GM12865 (cell line): Measurements from ENCODE around the gene CXCL16.
"Not testable (repeated sequence)": the region's sequence is repeated elsewhere in the genome, so short reads cannot be mapped to it uniquely, and the experiment has no call there.

Experiments used
- DNase-seq: peaks from one replicate; pipeline ENCODE4 v3.0.0; 2010; ENCODE audit warnings: low read depth
- H3K4me3 ChIP-seq: 2 replicates; pipeline ENCODE4 v1.5.1; 2011; ENCODE audit warnings: mild to moderate bottlenecking, low read depth, low read length, control low read depth
- CTCF ChIP-seq: IDR thresholded peaks from 2 replicates; pipeline ENCODE4 v1.5.1; 2011; ENCODE audit warnings: low read length, control low read depth, low read depth, inconsistent platforms; ENCODE audit not compliant: insufficient read depth; ENCODE audit errors: missing control alignments

The CXCL16 gene

GRCh38 chr17:4701116-4701515, 38.6 kb downstream of the CXCL16 start:
- no peak for DNase-seq
- no peak overlapping the region for H3K4me3 ChIP-seq
- TF ChIP-seq CTCF: no peak

- not testable (repeated sequence) for H3K4me3 ChIP-seq, DNase-seq
These were observed 40.2 kb downstream of the CXCL16 start for GRCh38 chr17:4699401-4700056.

GRCh38 chr17:4696437-4696805, 43.3 kb downstream of the CXCL16 start:
- H3K4me3 ChIP-seq: peak overlapping the region; percentile 43
- TF ChIP-seq CTCF: no peak
- peak; percentile 70 for DNase-seq

- H3K4me3 ChIP-seq: no peak overlapping the region
- TF ChIP-seq CTCF: no peak
- no peak for DNase-seq
These were observed 46.3 kb downstream of the CXCL16 start for GRCh38 chr17:4693416-4693815.

GRCh38 chr17:4691686-4692085, 48.0 kb downstream of the CXCL16 start:
- no peak overlapping the region for H3K4me3 ChIP-seq
- TF ChIP-seq CTCF: no peak
- no peak for DNase-seq

GRCh38 chr17:4690745-4691144, 49.0 kb downstream of the CXCL16 start:
- H3K4me3 ChIP-seq: no peak overlapping the region
- no peak for DNase-seq
- no peak for TF ChIP-seq CTCF

- H3K4me3 ChIP-seq, DNase-seq: not testable (repeated sequence)
These were observed 49.9 kb downstream of the CXCL16 start for GRCh38 chr17:4689872-4690271.

- DNase-seq, H3K4me3 ChIP-seq: not testable (repeated sequence)
These were observed 56.0 kb downstream of the CXCL16 start for GRCh38 chr17:4683739-4684138.
